ENCODE results near the gene KIF26B. TPM values are rescaled to one million over a fixed set of nuclear protein-coding genes. Genes with fewer than 3 reads are reported as not detected.
"Not testable (repeated sequence)": the region's sequence is repeated elsewhere in the genome, so short reads cannot be mapped to it uniquely, and the experiment has no call there.

The KIF26B gene
- total RNA-seq, 4 donors from 2014 or later: 3.6 to 7.0 (median 5.2) TPM

DNA sequence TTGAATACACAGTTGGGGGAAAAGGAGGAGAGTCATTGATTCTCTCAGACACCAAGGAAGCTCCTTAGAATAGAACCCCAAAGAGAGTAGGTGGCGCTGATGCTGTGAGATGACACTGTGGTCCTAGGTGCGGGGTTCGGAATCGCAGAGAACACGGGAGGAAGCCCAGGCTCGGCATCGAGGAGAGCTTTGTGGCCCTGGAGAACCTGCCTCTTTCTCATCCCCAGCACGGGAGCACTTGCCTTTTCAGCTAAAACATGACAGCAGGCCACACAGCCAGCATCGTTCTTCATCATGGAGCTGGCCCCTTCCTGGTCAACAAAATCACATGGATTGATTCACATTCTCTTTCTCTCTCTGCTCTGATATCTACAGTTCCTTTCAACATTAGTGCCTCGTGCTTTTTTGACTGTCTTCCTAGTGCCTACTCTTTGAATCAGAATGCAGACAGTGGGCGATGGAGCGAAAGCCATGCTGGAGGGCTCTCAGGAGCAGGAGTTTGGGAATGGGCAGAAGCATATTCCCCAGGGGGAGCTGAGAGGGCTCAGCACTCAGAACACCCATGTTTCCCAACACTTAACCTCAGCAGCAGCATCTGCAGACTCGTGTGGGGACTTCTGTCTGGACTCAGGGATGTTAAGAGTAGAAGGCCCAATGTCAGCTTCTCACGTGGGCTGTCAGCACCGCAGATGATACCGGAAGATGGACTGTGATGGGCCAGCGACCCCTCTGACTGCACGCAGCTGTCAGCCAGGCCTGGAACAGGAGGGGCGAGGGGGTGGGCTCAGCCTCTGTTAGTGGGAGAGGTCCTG is 539.4 kb downstream of the KIF26B start:
- Histone ChIP-seq H3K27ac (no peak overlapping the region), H3K4me3 (no peak overlapping the region), H3K36me3 (no peaks in the 10 kb centered on the region), H3K4me1 (no peaks in the 10 kb centered on the region), H3K9me3 (no peaks in the 10 kb centered on the region), H3K27me3 (no peaks in the 10 kb centered on the region)
- TF ChIP-seq POLR2AphosphoS5 (IDR thresholded peaks at IDR 0.05): no peak
- TF ChIP-seq CTCF (IDR thresholded peaks at IDR 0.05): no peak
- TF ChIP-seq EP300 (IDR thresholded peaks at IDR 0.05): no peak
- TF ChIP-seq POLR2A (IDR thresholded peaks at IDR 0.05): no peak
- no peak for DNase-seq (ENCODE audit: low spot score in 2 of 2)
- WGBS: 85% methylated on average over 16 of the region's 19 CpGs

- Histone ChIP-seq H3K27me3 (no peaks in the 10 kb centered on the region), H3K4me3 (no peak overlapping the region), H3K36me3 (no peaks in the 10 kb centered on the region), H3K4me1 (no peaks in the 10 kb centered on the region), H3K9me3 (no peaks in the 10 kb centered on the region), H3K27ac (no peak overlapping the region)
- no peak for TF ChIP-seq CTCF (IDR thresholded peaks at IDR 0.05)
- no peak for TF ChIP-seq POLR2AphosphoS5 (IDR thresholded peaks at IDR 0.05)
- TF ChIP-seq EP300 (IDR thresholded peaks at IDR 0.05): no peak
- TF ChIP-seq POLR2A (IDR thresholded peaks at IDR 0.05): no peak
- 96% methylated on average over 5 of the region's 11 CpGs for WGBS
- no peak for DNase-seq (ENCODE audit: low spot score in 2 of 2)
These were observed 540.0 kb downstream of the KIF26B start for GRCh38 chr1:245694753-245695195.

DNA sequence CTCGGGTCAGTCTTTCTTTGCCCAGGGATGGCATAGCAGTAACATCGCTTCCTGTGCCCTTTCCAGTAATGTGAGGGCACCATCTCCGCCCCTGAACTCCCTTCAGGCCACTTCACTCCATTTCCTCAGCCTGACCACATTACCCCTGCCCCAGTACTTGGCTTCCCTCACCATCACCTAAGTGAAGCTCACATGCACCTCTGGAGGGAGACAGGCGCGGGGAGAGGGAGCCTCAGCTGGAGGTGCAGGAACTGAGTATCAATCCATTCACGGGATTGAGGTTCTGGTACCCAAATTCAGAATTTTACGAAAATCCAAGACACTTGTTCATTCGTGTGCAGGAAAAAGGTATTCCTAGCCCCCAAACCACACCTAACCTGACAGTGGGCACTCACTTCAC is 540.4 kb downstream of the KIF26B start:
- Histone ChIP-seq H3K4me1 (no peaks in the 10 kb centered on the region), H3K36me3 (no peaks in the 10 kb centered on the region), H3K27me3 (no peaks in the 10 kb centered on the region), H3K27ac (no peak overlapping the region), H3K4me3 (no peak overlapping the region), H3K9me3 (no peaks in the 10 kb centered on the region)
- DNase-seq (ENCODE audit: low spot score in 2 of 2): no peak
- WGBS: 76% methylated on average over 8 of the region's 8 CpGs
- no peak for TF ChIP-seq CTCF (IDR thresholded peaks at IDR 0.05)
- no peak for TF ChIP-seq EP300 (IDR thresholded peaks at IDR 0.05)
- TF ChIP-seq POLR2A (IDR thresholded peaks at IDR 0.05): no peak
- no peak for TF ChIP-seq POLR2AphosphoS5 (IDR thresholded peaks at IDR 0.05)

- H3K27me3 ChIP-seq: not testable (repeated sequence)
- WGBS: 63% methylated on average over 11 of the region's 11 CpGs
These were observed 540.9 kb downstream of the KIF26B start for GRCh38 chr1:245695701-245696100.

GRCh38 chr1:245698116-245698515 is 543.3 kb downstream of the KIF26B start:
- 95% methylated on average over 14 of the region's 14 CpGs for WGBS
- no peaks in the 10 kb centered on the region for H3K27me3 ChIP-seq

More at GRCh38 chr1:245695701-245696100, 540.9 kb downstream of the KIF26B start:
- H3K9me3 ChIP-seq; H3K27ac ChIP-seq; H3K4me3 ChIP-seq; H3K4me1 ChIP-seq; DNase-seq (ENCODE audit: low spot score in 2 of 2); H3K36me3 ChIP-seq: not testable (repeated sequence)

More at GRCh38 chr1:245698116-245698515, 543.3 kb downstream of the KIF26B start:
- Histone ChIP-seq H3K4me1 (no peaks in the 10 kb centered on the region), H3K27ac (no peak overlapping the region), H3K4me3 (no peak overlapping the region), H3K36me3 (no peaks in the 10 kb centered on the region), H3K9me3 (no peaks in the 10 kb centered on the region)
- TF ChIP-seq POLR2AphosphoS5 (IDR thresholded peaks at IDR 0.05) (no peak), CTCF (IDR thresholded peaks at IDR 0.05) (no peak), EP300 (IDR thresholded peaks at IDR 0.05) (no peak), POLR2A (IDR thresholded peaks at IDR 0.05) (no peak)
- no peak for DNase-seq (ENCODE audit: low spot score in 2 of 2)

Data from suprapubic skin (tissue), 4 donors.